Measurements from ENCODE around the gene JAK1.

DNA sequence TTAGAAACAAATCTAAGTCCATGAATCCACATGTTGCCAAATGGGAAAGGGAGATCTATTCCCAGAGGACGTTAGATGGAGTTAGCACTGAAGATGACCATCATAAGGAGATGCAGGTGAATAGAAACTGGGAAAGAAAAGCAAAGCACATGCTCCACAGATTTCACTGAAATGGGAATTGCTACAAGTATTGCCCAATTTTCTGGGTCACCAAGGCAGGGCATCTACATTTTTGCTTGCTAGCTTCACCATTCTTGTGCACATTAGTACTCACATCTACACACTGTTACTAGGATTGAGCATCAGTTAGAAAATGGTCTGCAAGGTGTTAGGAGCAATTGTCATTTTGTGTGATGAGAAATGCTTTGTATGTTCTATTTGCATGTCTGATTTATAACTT is 99.1 kb downstream of the JAK1 start:
- TF ChIP-seq POLR2A (IDR thresholded peaks at IDR 0.05) = no peak
- TF ChIP-seq, protein P1, sequence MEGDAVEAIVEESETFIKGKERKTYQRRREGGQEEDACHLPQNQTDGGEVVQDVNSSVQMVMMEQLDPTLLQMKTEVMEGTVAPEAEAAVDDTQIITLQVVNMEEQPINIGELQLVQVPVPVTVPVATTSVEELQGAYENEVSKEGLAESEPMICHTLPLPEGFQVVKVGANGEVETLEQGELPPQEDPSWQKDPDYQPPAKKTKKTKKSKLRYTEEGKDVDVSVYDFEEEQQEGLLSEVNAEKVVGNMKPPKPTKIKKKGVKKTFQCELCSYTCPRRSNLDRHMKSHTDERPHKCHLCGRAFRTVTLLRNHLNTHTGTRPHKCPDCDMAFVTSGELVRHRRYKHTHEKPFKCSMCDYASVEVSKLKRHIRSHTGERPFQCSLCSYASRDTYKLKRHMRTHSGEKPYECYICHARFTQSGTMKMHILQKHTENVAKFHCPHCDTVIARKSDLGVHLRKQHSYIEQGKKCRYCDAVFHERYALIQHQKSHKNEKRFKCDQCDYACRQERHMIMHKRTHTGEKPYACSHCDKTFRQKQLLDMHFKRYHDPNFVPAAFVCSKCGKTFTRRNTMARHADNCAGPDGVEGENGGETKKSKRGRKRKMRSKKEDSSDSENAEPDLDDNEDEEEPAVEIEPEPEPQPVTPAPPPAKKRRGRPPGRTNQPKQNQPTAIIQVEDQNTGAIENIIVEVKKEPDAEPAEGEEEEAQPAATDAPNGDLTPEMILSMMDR (IDR thresholded peaks at IDR 0.05) = no peak
- TF ChIP-seq EP300 (IDR thresholded peaks at IDR 0.05) = no peak
- TF ChIP-seq POLR2AphosphoS5 (IDR thresholded peaks at IDR 0.05) = no peak

All from upper lobe of left lung (tissue), 4 donors.